Endothelial cell of umbilical vein (primary cell): ENCODE measurements around the gene CD300H. TPM values are rescaled to one million over a fixed set of nuclear protein-coding genes. Genes with fewer than 3 reads are reported as not detected.

Experiments
- BruUV-seq: library from RNA; stranded (reverse); fragments of 400-500 nt; replicated peaks from 2 replicates; lab custom pipeline; 2021; lab: Mats Ljungman, UMichigan
- CTCF ChIA-PET: fragments of 300-600, 350-600 bp; sonication (Branson Sonifier 250); formaldehyde crosslinking; loops from one replicate; lab custom pipeline; 2021; ENCODE audit warnings: antibody characterized with exemption, inconsistent platforms; lab: Charles Lee
- POLR2A ChIA-PET: fragments of 300-600, 350-600 bp; sonication (Branson Sonifier 250); formaldehyde crosslinking; loops from one replicate; lab custom pipeline; 2021; ENCODE audit warnings: antibody characterized with exemption, inconsistent platforms; lab: Charles Lee
- DNase-seq: peaks from one replicate; pipeline ENCODE4 v3.0.0-alpha.2; 2011; ENCODE audit warnings: low read depth, low spot score
- FAIRE-seq: peaks from 2 replicates; lab custom pipeline; 2011; peaks lifted over from hg19 to GRCh38; lab: Jason Lieb, UNC
- H2AFZ ChIP-seq: 2 replicates; pipeline ENCODE4 v1.6.0; 2012; ENCODE audit warnings: low read depth, low read length, control low read depth, inconsistent platforms
- H3K27ac ChIP-seq: 2 replicates; pipeline ENCODE4 v1.5.1; 2011; ENCODE audit warnings: low read depth, mild to moderate bottlenecking, control low read depth, low read length, moderate library complexity; ENCODE audit not compliant: insufficient read depth
- H3K27me3 ChIP-seq, 2 experiments: 2 replicates each; pipeline versions ENCODE4 v1.6.0 to v1.6.1; 2011; ENCODE audit warnings: low read length in 2 of 2, mixed read lengths in 1 of 2; ENCODE audit not compliant: control insufficient read depth in 2 of 2, insufficient read depth in 2 of 2
- H3K36me3 ChIP-seq, 2 experiments: 2 replicates in 1 of 2; 3 replicates in 1 of 2; pipeline ENCODE4 v1.5.1; 2011; ENCODE audit warnings: low read length in 2 of 2, mild to moderate bottlenecking in 1 of 2, moderate library complexity in 1 of 2; ENCODE audit not compliant: control insufficient read depth in 2 of 2, insufficient read depth in 2 of 2; ENCODE audit errors: extremely low read depth in 1 of 2
- H3K4me1 ChIP-seq: 3 replicates; pipeline ENCODE4 v1.5.1; 2011; ENCODE audit warnings: mild to moderate bottlenecking, low read length; ENCODE audit not compliant: control insufficient read depth, insufficient read depth; ENCODE audit errors: extremely low read depth
- H3K4me2 ChIP-seq: 2 replicates; pipeline ENCODE4 v1.6.1; 2011; ENCODE audit warnings: low read length, control low read depth, mixed read lengths; ENCODE audit not compliant: insufficient read depth
- H3K4me3 ChIP-seq, 3 experiments: fragments of 200-600 bp in 1 of 3; sonication (generic), shearing (Covaris generic) in 1 of 3; replicated peaks in 1 of 3; 2 replicates each; pipeline ENCODE4 v1.5.1; 2011 to 2016; ENCODE audit warnings: control low read depth in 3 of 3, low read length in 3 of 3, mild to moderate bottlenecking in 2 of 3, inconsistent platforms in 1 of 3, low read depth in 1 of 3, moderate library complexity in 1 of 3; ENCODE audit not compliant: insufficient read depth in 1 of 3
- H3K79me2 ChIP-seq: 2 replicates; pipeline ENCODE4 v1.6.0; 2012; ENCODE audit warnings: low read length, inconsistent platforms; ENCODE audit not compliant: control insufficient read depth, insufficient read depth
- H3K9ac ChIP-seq: replicated peaks from 2 replicates; pipeline ENCODE3; 2011; ENCODE audit warnings: low read length, control low read depth; ENCODE audit not compliant: insufficient read depth; ENCODE audit errors: extremely low read depth
- H3K9me1 ChIP-seq: replicated peaks from 3 replicates; pipeline ENCODE4 v1.6.0; 2011; ENCODE audit warnings: mild to moderate bottlenecking, low read length; ENCODE audit not compliant: control insufficient read depth, insufficient read depth; ENCODE audit errors: extremely low read depth
- H3K9me3 ChIP-seq: replicated peaks from 2 replicates; pipeline ENCODE4 v1.5.1; 2012; ENCODE audit warnings: low read length, inconsistent platforms; ENCODE audit not compliant: control insufficient read depth, insufficient read depth
- H4K20me1 ChIP-seq: replicated peaks from 2 replicates; pipeline ENCODE3; 2011; ENCODE audit warnings: mild to moderate bottlenecking, low read length; ENCODE audit not compliant: control insufficient read depth, insufficient read depth; ENCODE audit errors: extremely low read depth
- EZH2 ChIP-seq: IDR thresholded peaks from 2 replicates; pipeline ENCODE4 v1.6.1; 2012; ENCODE audit warnings: borderline replicate concordance, low read depth, mild to moderate bottlenecking, moderate library complexity, low read length, inconsistent platforms; ENCODE audit not compliant: severe bottlenecking
- FOS ChIP-seq: IDR thresholded peaks from 2 replicates; pipeline ENCODE4 v1.6.1; 2011; ENCODE audit warnings: mild to moderate bottlenecking, low read length, moderate library complexity, borderline replicate concordance; ENCODE audit not compliant: insufficient read depth
- GATA2 ChIP-seq: IDR thresholded peaks from 2 replicates; pipeline ENCODE4 v1.7.0; 2011; ENCODE audit warnings: low read depth, mild to moderate bottlenecking, moderate library complexity, mixed read lengths, low read length; ENCODE audit not compliant: insufficient read length, insufficient read depth
- JUN ChIP-seq: IDR thresholded peaks from 2 replicates; pipeline ENCODE4 v1.6.1; 2011; ENCODE audit warnings: borderline replicate concordance, low read depth; ENCODE audit not compliant: insufficient read length, insufficient read depth
- MYC ChIP-seq: IDR thresholded peaks from one replicate; pipeline ENCODE4 v1.6.1; 2011; ENCODE audit warnings: mild to moderate bottlenecking, low read depth, low read length
- POLR2A ChIP-seq: IDR thresholded peaks from 2 replicates; pipeline ENCODE4 v1.6.1; 2012; ENCODE audit warnings: low read depth, mild to moderate bottlenecking, control low read depth, low read length
- POLR2AphosphoS5 ChIP-seq: IDR thresholded peaks from 2 replicates; pipeline ENCODE4 v1.6.1; 2012; ENCODE audit warnings: low read depth, mild to moderate bottlenecking, control low read depth, low read length, moderate library complexity; ENCODE audit not compliant: insufficient read depth
- dilution Hi-C: fragments of 300-500 bp; cut with MboI; formaldehyde crosslinking; loops from one replicate; pipeline ENCODE4 v1.15.0; 2019; ENCODE audit warnings: low sequenced_read_pairs; ENCODE audit not compliant: extremely low pct_ligation_motif_present
- intact Hi-C: fragments of 100-400 bp; cut with micrococcal nuclease; formaldehyde crosslinking; loops from one replicate; pipeline ENCODE4 v1.10.0; 2022
- polyA plus RNA-seq, 4 experiments: library from polyadenylated mRNA; depleted of rRNA in 3 of 4; stranded (reverse) in 3 of 4; unstranded in 1 of 4; fragments of >200 nt; gene quantifications; 2 replicates each; pipeline versions ENCODE4 v1.2.1 to v1.2.3, GENCODE V29; 2011 to 2012; ENCODE audit warnings: missing spikeins in 1 of 4
- total RNA-seq: library from RNA; stranded (reverse); gene quantifications from 2 replicates; pipeline ENCODE4 v1.2.3, GENCODE V29; 2021
- TF ChIP-seq, protein P1 (sequence below), 2 donors: IDR thresholded peaks; 1 replicate in 1 of 2; 2 replicates in 1 of 2; pipeline ENCODE4 v1.5.1; 2011; ENCODE audit warnings: low read length in 2 of 2, mild to moderate bottlenecking in 2 of 2, moderate library complexity in 2 of 2, control low read depth in 1 of 2, inconsistent platforms in 1 of 2, low read depth in 1 of 2; ENCODE audit not compliant: insufficient read depth in 1 of 2; ENCODE audit errors: extremely low read depth in 1 of 2

The CD300H gene
- total and polyA plus RNA-seq, 2 donors (not counting 3 experiments of a cell fraction or from before 2014, with no cell fraction given), result not detected

- dilution Hi-C loops (no loop called here), intact Hi-C loops (no loop called here)
- Histone ChIP-seq H3K9ac (no peak overlapping the region), H3K27me3 (no peaks in the 10 kb centered on the region), H3K4me2 (no peak overlapping the region), H3K9me1 (no peaks in the 10 kb centered on the region), H3K79me2 (no peaks in the 10 kb centered on the region), H3K36me3 (no peaks in the 10 kb centered on the region), H4K20me1 (no peaks in the 10 kb centered on the region), H2AFZ (no peak overlapping the region), H3K27ac (no peak overlapping the region), H3K4me3 (no peak overlapping the region), H3K9me3 (no peaks in the 10 kb centered on the region), H3K4me1 (no peaks in the 10 kb centered on the region)
- BruUV-seq, result no TSS peak
- TF ChIP-seq GATA2 (no peak), FOS (no peak), EZH2 (no peak), JUN (no peak), POLR2A (no peak), MYC (no peak), POLR2AphosphoS5 (no peak)
- TF ChIP-seq, protein P1, sequence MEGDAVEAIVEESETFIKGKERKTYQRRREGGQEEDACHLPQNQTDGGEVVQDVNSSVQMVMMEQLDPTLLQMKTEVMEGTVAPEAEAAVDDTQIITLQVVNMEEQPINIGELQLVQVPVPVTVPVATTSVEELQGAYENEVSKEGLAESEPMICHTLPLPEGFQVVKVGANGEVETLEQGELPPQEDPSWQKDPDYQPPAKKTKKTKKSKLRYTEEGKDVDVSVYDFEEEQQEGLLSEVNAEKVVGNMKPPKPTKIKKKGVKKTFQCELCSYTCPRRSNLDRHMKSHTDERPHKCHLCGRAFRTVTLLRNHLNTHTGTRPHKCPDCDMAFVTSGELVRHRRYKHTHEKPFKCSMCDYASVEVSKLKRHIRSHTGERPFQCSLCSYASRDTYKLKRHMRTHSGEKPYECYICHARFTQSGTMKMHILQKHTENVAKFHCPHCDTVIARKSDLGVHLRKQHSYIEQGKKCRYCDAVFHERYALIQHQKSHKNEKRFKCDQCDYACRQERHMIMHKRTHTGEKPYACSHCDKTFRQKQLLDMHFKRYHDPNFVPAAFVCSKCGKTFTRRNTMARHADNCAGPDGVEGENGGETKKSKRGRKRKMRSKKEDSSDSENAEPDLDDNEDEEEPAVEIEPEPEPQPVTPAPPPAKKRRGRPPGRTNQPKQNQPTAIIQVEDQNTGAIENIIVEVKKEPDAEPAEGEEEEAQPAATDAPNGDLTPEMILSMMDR (IDR thresholded peaks at IDR 0.05; ENCODE audit: extremely low read depth in 1 of 2, insufficient read depth in 1 of 2, low read depth in 1 of 2, low read length in 2 of 2), result no peak
- CTCF ChIA-PET, result no interaction called here
- FAIRE-seq (no peak), DNase-seq (no peak)
- POLR2A ChIA-PET, result no interaction called here
Observed at GRCh38 chr17:74550602-74551001, 16.7 kb downstream of the CD300H start.
